DLD1 (cell line): ENCODE results near the gene SLC22A12.

Experiments
- in situ Hi-C: cut with HindIII; loops from 2 replicates; pipeline ENCODE4 v1.10.0; 2017; ENCODE audit warnings: low sequenced_read_pairs

Gene SLC22A12

DNA sequence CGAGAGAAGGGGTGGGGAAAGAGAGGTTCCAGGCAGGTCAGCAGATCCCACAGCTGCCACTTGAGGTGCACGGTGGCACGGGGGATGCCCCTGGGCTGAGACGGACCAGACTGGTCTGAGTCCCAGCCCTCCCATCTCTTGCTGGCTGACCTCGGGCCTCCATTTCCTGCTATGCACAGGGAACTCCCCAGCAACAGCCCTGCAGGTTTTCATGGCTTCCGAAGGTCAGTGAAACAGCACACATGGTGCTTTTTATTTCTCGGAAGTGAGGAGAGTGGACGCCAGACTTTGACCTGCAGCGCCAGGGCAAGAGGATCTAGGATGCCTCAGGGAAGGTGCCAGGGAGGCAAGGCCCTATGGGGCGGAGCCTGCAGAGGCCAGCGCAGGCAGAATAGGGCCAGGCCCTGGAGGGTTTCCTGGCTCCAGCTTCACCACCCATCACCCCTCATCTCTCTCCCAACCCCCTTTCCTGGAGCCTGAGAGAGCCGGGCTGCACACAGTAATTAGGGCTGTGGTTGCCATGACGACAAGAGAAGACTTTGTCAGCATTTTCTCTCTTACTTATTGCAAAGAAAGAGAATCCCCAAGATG is 29.5 kb downstream of the SLC22A12 start:
- in situ Hi-C loops, result no loop called here

DNA sequence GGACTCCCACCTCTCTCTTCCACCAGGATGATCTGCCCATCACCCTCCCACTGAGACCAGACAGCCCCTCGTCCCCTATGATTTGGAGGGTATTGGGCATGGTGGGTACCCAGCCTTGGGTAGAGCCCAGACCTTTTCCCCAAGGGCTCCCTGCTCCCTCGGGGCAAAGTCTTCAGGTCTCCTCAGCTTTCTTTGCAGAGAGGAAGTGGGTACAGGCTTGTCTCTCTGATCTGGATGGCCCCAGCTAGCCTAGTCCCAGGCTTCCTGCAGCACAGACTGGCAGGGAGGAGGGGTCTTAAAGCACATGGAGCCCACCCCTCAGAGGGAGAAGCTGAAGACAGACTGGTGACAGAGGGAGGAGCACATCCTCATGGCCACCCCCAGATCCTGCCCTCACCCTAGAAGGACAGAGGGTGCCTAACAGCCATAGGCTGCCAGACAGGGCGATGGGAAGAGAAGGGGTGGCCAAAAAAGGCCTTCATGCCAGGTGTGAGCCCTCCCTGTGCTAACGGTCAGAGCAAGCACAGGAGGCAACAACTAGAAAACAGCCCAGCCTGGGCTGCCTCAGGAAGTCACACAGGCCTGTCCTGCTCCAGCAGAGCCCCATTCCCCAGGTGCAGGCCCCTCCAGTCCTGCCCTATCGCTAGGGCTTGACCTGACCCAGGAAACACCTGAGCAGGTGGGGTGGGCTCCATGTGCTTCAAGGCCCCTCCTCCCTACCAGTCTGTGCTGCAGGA is 30.4 kb downstream of the SLC22A12 start:
- in situ Hi-C loops, result no loop called here

DNA sequence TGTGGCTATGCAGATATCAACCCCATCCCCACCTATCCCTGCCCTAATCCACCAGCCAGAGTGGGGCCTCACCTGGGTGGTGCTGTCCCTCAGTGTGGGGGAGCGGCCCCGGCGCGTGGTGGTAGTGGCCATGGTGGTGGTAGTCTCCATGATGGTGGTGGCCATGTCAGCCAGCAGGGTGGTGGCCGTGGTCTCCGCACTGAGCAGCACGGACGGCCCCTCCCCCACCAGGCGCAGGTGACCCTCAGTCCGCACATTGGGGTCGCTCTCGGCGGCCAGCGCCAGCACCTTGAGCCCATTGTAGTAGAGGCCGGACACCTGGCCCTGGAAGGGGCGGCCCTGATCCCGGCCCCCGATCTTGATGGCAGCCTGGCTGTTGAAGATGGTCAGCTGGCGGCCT is 31.7 kb downstream of the SLC22A12 start:
- in situ Hi-C loops, result no loop called here

DNA sequence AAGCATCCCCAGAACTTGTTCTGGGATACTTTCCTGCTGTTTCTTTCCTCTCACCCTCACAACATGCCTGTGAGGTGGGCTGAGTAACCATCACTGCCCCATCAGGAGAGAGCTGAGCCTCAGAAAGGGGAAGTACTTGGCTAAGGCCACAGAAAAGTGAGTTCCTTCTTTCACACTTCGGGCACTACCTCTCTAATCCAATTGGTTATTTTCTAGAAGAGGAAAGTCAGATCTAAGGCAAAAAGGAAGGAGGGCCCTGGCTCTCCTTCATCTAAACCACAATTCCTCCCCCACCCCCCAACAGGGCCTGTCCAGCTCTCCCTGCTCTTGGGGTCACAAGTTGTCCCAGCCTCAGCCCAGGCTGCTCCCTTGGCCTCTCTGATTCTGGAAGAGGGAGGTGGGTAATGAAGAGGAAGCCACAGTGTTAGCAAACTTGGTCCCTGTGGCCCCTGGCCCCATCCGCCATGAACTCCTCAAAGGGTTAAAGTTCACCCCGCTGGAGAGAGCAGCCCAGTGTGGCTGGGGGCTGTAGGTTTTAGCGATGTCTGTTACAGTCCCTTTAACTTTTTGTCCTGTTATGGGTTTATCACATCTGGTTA is 34.0 kb downstream of the SLC22A12 start:
- in situ Hi-C loops, result loop anchor here (25.0 kb wide), 1 partner anchor 88 kb away; no protein-coding TSS in a partner anchor

DNA sequence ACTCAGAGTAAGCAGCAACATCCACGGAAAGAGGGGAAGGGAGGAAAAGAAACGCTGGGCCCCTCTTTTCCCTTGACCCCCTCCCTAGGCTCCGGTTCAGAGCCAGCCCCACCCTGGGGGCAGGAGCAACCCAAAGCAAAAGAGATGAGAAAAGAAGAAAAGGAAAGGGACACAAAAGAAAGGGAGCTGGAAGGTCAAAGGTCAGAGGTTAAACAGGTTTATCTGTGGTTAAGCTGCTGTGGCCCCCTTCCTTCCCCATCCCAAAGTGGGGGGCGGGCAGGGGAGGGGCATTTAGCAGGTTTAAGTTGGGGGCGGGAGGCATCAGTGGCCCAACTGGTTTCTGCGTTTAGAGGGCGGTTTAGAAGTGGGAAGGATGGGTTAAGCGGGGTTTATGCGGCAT is 35.6 kb downstream of the SLC22A12 start:
- in situ Hi-C loops, result loop anchor here (25.0 kb wide), 1 partner anchor 89 kb away; no protein-coding TSS in a partner anchor

DNA sequence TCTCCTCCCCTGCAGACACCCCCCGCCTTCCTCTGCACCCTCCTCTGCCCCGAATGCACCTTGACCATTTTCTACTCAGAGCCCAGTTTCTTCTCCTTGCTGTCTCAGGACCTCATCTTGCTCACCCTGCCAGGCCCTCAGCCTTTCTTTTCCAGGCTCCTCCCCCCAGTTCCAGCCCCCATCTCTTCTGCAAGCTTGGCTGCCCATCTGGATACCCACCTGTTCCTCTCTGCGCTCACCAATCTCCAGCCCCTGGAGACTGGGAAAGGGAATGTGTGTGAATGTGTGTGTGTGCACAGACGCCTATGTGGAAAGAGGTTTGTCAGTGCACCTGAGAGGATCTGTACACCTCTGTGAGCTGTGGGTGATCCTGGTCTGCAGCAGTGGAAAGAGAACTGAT is 36.4 kb downstream of the SLC22A12 start:
- in situ Hi-C loops, result loop anchor here (25.0 kb wide), 1 partner anchor 90 kb away; no protein-coding TSS in a partner anchor

DNA sequence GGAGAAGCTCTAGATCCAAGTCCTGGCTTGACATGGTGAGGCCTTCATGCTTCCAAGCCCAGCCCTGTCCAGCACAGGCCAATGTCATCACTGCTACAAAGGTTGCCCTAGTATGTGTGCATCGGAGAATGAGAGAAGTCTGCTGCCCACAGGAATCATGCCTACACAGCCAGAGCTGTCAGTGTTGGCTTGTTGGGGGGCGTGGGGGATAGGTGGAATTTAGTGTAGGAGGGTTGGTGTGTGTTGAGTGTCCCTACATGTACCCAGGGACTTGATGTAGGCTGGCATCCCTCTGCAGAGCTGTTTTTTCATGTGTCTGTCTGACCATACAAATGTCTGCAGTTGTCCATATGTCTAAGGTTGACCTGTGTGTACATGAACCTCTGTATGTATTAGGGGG is 37.6 kb downstream of the SLC22A12 start:
- in situ Hi-C loops, result loop anchor here (25.0 kb wide), 1 partner anchor 91 kb away; no protein-coding TSS in a partner anchor

DNA sequence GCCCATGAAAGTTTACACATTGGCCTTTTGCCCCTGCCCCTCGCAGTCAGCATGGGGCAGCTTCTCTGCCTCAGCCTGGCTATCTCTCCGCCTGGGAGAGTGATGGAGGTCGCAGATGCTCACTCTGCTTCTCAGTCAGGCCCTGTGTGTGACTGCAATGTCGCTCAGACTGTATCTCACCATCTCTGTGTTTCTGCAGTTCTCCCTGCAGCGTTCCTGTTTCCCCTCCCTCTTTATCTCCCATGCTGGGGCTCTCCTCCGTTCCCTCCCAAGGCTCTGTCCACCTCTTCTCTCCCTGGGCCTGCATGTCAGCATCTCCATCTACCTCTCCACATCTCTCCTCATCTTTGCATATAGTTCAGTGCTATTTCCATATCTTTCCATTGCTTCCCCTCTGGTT is 38.1 kb downstream of the SLC22A12 start:
- in situ Hi-C loops, result loop anchor here (25.0 kb wide), 1 partner anchor 92 kb away; no protein-coding TSS in a partner anchor

DNA sequence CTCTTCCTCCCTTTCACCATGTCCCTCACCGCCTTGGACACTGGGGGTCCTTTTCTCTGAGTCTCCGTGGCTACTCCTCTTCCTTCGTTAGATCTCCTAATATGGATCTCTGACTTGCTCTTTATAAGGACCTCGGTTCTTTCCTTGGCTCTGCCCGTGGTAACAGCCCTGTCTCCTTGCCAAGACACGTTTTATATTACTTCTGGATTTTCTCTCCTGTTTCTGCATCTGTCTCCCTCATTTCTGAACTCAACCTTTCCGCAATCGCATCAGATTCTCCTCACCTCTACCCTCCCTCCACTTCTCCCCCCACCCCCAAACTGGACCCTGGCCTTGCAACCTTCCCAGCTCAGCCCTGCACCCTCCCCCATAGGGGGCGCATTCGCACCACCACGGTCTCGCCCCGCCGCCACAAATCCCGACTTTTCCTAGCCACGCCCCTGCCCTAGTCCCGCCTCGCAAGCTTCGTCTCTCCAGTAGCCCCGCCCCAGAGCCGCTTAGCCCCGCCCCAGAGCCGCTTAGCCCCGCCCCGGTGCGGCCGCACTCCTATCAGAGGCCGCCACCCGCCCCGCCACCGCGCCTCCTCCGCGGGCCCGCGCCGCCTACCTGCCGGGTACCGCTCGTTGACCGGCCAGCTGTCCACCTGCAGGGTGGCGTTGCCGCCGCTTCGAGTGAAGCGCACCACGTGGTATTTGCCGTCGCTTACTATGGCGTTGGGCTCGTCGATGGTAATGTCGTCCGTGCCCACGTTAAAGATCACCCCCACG is 39.0 kb downstream of the SLC22A12 start:
- in situ Hi-C loops, result loop anchor here (25.0 kb wide), 1 partner anchor 93 kb away; no protein-coding TSS in a partner anchor

DNA sequence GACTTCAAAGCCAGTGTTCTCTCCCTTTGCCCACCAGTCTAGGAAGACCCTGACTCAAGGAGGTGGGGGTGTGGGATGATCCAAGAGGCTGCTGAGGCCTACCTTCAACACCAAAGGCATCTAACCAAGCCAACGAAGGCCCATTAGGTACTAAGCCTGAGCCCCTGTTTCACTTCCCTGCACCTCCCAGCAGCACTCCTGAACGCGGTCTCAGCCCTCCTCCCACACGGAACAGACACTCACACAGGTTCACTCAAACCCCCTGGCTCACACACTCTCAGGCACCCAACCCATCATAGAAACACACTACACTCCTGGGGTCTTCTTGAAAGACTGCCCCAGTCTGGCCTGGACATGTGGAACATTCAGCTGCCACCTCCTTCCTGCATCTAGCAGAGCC is 40.7 kb downstream of the SLC22A12 start:
- in situ Hi-C loops, result loop anchor here (25.0 kb wide), 1 partner anchor 94 kb away; no protein-coding TSS in a partner anchor

DNA sequence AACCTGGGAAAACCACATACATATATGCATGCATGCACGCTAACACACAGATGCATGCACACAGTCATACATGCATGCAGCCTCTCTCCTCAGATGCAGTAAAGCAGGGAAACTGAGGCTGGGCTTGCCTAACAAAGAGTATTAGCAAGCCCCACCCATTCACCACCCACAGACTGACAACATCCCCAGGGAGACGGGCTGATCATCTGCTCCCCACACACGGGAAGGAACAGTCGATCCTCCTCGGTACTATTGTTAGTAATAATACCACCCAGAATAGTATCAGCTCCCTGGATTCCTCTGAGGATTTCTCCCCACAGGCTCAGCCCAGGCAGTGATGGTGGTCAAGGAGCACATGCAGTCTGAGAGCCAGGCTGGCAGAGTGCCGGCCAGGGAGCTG is 41.2 kb downstream of the SLC22A12 start:
- in situ Hi-C loops, result loop anchor here (25.0 kb wide), 1 partner anchor 95 kb away; no protein-coding TSS in a partner anchor

DNA sequence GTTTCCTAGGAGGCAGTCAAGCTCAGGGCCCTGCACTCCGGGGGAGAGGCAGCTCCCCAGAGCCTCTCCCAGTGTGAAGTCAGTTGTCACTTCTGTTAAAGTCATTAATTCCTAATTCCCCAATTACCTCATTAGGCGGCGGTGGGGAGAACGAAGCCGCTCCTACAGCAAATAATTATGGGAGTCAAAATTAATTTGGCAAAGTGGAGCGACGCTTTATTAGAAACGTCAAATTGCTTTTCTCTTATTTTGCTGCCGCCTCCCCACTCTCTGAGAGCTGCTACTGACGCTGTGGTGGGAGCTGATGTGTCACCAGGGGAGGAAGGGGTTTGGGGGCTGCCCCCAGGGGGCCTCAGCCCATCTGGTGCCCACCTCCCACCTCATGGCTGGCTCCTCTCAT is 41.6 kb downstream of the SLC22A12 start:
- in situ Hi-C loops, result loop anchor here (25.0 kb wide), 1 partner anchor 95 kb away; no protein-coding TSS in a partner anchor

DNA sequence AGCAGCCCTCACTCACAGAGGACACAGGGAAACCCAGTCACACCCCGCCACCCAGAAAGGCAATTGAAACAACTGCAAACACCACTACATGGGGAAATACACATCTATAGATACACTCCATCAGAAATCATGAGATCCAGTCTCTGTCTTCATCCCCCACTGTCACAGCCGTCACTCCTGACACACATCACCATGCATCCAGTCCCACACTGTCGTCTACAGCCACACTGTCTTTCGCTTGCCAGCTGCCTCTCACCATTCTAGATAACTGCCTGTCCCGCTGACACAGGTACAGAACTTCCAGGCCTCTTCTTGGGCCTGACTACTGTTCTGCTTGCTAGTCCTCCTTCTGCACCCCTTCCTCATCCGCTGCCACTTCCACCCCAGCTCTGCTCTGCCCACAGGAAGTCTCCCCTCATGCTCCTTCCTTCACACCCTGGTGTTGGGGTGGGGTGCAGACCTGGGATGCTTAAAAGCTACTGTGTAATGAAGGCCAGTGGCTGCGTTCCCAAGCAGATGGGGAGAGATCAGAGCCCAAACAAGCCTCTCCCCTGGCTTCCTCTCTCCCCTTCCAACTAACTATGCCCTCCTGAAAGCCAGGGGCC is 42.6 kb downstream of the SLC22A12 start:
- in situ Hi-C loops, result loop anchor here (25.0 kb wide), 1 partner anchor 96 kb away; no protein-coding TSS in a partner anchor

DNA sequence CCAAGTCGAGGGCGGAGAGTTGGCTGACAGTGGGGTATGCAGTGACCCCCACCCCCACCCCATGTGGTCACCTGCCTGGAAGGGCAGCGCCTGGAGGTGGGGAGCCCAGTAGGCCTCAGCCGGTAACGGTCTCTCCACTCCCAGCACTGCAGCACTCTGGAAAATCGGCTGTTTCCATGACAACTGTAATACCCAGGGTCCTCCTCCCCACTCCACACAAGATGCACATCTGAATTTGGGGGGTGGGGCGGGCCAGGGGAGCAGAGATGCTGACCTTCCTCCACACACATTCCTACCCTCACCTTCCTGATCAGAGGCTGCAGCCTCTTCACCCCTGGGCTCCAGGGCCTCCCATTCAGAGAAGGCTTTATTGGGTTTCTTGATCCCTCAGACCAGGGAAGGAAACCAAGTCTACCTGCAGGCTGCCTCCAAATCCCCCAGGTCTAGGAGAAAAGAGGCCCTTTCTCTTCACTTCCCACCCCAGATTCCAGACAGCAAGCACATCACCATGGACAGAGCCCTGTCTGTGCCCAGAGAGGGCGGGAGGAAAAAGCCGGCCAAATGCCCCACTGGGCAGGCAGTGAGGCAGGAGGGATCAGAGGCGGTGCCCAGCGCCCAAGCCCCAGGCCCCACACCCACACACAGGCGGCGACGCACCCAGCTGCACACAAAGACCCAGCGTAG is 46.5 kb downstream of the SLC22A12 start:
- in situ Hi-C loops, result loop anchor here (25.0 kb wide), 1 partner anchor 100 kb away; no protein-coding TSS in a partner anchor

DNA sequence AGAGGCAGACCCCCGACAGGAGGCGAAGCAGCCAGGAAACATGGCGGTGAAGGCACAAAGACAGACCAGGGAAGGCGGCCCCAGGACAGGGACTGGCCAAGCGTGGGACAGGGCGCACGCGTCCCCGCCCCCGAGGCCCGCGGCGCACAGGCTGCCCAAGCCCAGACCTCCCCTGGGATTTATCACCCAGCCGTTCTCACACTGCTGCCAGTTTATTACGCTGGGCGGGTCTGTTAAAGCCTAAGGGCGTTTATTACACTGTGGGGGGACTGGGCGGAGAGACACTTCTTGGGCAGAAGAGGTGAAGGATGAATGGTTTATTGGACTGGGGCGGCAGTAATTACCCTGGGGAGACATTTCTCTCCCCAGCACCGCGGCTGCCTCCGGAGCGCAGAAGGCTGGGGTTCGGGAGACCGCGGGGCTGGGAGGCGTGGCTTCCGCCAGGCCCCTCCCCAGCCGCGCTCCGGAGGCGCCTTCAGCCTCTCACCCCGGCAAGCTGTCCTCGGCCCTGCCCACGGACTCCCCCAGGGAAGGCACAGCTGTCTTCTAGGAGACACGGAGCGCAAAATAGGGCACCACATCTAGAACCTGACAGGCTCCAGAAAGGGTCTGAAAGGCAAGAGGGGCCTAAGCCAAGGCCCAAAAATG is 47.1 kb downstream of the SLC22A12 start:
- in situ Hi-C loops, result loop anchor here (25.0 kb wide), 1 partner anchor 101 kb away; no protein-coding TSS in a partner anchor

DNA sequence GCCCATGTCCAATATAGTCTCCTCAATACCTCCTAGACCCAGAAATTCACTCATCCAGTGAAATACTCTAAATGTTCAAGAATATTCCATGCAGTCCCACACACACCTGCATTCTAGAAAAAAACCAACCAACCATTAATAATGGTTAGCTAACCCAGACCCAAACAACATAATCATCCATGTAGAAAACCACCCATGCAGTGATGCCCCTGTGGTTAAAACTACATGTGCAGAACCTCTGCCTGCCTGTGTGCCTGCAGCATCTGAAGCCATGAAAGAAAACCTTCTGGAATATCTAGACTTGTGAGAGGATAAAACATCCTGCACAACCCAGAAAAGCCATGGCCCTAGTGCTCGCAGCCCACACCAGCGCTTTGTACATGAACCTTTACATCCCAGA is 47.8 kb downstream of the SLC22A12 start:
- in situ Hi-C loops, result loop anchor here (25.0 kb wide), 1 partner anchor 102 kb away; no protein-coding TSS in a partner anchor

DNA sequence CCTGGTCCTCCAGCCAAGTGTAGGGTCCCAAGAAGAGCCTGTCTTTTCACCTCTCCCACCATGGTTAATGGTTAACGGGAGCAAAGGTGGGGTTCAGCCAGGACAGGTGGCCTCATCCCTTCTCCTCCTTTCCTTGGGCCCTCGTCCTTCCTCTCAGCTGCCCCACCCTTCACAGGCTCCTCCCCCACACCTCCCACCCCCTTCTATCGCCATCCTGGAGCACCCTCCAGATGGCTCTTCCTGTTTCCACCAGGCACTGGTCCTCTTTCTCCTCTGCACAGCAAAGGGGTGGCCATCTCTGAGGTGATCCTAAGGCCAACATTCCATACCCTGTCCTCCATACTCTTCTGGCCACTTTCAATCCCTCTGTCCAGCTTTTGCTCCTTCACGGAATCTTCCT is 48.9 kb downstream of the SLC22A12 start:
- in situ Hi-C loops, result loop anchor here (25.0 kb wide), 1 partner anchor 103 kb away; no protein-coding TSS in a partner anchor

DNA sequence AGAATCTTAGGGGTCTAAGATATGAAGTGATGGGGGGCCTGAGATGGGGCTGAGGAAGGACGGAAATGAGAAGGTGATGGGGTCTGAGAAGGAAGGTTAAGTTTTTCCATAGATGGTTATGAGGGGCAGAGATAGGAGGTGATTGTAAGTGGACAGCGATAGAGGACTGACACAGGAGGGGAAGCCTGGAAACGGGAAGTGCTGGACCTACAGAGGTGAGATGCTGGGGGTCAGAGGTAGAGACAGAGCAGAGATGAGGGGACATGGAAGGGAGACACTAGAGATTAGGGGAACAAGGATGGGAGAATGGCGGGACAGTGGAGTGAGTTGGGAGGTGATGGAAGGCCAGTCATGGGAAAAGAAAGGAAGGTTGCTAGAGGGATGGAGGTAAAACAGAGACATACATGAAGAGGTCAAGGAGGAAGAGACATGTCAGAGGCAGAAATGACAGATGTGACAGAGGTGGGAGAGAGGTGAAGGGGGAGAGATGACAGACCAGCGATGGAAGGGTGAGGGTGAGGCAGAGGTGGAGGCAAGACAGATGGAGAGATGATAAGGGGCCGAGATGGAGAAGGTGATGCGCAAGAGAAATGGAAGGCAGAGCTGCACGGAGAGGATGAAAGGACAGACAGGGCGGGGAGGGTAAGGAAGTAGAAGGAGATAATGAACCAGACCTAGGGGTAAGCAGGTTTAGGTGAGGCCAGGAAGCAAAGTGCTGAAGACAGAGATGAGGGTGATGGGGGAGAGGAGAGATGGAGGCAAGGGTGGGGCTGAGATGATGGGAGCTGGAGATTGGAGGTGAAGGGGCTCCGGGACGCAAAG is 50.8 kb downstream of the SLC22A12 start:
- in situ Hi-C loops, result loop anchor here (25.0 kb wide), 1 partner anchor 105 kb away; no protein-coding TSS in a partner anchor
